ENCODE measurements around the gene COX5A.
"Not testable (repeated sequence)": the region's sequence is repeated elsewhere in the genome, so short reads cannot be mapped to it uniquely, and the experiment has no call there.

Gene COX5A

GRCh38 chr15:74896316-74896715, 41.6 kb downstream of the COX5A start:
- no peak for DNase-seq

DNA sequence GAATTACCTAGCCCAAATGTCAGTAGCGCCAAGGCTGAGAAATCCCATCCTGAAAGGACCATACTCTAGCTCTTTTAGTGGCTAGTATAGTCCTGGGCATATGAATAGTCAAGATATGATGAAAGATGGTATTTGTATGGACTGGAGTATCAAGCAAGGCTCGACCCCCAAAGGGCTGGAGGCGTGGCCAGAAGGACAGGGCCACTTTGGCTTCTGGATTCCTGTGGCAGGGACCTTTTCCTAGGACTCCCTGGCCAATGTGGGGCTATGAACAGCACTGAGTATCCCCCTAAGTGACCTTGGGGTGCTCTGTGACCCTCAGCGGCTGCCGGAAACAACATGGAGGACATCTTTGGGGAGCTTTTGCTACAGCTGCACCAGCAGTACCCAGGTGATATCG, 42.0 kb downstream of the COX5A start:
- no peak for DNase-seq

GRCh38 chr15:74894383-74894782, 43.5 kb downstream of the COX5A start:
- DNase-seq, result not testable (repeated sequence)

DNA sequence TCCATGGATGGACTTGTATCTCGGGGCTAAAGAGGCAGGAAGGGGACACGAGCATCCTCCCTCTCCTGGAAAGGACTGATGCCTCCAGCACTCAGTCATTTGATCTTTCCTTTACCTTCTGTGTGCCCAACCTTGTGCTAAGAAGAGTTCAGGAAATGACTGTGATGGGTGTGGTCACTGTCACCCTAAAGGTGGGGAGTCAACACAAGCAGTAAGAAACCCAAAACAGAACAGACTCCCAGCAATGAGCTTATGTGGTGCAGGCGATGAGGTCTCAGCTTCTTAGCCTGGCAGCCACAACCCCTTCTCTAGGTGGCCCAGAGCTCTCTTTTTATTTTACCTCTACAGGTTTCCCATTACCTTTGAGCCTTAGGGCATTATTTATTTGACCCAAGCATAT, 44.2 kb downstream of the COX5A start:
- no peak for DNase-seq

- DNase-seq, result no peak
Measured at GRCh38 chr15:74892931-74893330, 44.9 kb downstream of the COX5A start.

- DNase-seq, result no peak
Measured at GRCh38 chr15:74892313-74892712, 45.6 kb downstream of the COX5A start.

DNA sequence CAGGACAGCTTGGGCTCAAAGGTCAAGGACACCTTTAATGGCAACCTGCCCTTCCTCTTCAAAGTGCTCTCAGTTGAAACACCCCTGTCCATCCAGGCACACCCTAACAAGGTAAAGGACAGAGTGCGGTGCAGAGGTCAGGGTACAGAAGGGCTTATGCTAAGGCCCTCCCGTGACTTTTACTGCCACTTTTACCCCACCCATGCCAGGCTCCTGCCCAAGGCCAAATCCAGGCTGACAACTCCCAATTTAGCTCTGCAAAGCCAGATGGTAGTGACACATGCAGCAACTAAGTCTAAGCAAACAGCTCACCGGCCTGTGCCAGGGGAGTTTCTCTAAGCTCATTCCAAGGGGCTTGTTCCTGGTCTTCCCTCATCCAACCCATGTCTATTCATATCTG, 46.4 kb downstream of the COX5A start:
- no peak for DNase-seq

- peak; percentile 69 for DNase-seq
Measured at GRCh38 chr15:74890665-74890960, 47.3 kb downstream of the COX5A start.

DNA sequence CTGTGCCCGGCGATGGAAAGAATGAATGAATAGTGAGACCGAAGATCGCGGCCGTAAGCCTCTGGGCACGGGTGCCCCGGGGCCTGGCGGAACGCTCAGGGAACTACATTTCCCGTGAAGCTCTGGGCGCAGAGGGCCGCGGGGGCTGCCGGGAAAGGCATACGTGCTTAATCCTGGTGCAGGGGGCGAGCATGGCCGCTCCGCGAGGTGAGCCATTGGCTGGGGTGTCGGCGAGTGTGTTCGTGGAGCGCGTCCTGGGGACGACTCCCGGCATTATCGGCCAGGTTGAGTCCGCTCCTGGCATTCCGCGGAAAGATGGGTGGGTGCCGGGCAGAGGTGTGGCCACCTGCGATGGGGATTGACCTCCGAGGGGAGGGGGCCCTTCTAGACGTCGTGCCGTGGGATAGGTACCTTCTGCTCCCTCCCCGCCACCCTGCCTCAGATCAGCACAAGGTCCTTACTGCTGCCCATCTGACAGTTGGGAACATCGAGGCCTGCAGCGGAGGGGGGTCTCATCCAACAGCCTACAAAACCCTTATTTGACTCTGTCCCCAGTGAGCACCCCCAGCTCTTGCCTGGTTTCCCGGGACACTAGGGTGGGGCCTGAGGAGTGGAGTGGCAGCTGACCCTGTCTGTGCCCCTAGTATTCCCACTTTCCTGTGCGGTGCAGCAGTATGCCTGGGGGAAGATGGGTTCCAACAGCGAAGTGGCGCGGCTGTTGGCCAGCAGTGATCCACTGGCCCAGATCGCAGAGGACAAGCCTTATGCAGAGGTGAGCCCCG, 47.8 kb downstream of the COX5A start, which contains the start of gene MPI:
Gene MPI, plus strand, starts transcription at position 160 of the 782 bp plus-strand sequence. Its CDS starts 32 bp downstream, at position 192.
- DNase-seq, result peak; percentile 95

- peak; percentile 60 for DNase-seq
Measured at GRCh38 chr15:74889390-74889882, 48.4 kb downstream of the COX5A start.

DNA sequence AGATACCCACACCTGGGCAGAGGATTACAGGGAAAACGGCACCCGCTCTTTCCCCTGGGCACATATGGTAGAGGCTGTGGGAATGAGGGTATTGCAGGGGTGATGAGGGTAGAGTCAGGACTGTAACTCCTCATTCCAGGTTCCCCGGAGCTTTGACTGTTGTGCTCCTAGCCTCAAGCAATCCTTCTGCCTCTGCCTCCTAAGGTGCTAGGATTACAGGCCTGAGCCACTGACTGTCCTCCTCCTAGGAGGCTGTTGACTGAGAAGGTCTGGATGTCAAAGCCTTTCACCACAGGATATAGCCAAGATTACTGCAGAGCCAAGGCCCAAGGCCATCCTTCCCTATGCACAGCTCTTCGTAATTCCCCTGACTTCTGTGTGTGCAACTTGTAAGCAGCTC, 49.2 kb downstream of the COX5A start:
- DNase-seq, result no peak

GRCh38 chr15:74887537-74888193, 50.2 kb downstream of the COX5A start:
- not testable (repeated sequence) for DNase-seq

DNA sequence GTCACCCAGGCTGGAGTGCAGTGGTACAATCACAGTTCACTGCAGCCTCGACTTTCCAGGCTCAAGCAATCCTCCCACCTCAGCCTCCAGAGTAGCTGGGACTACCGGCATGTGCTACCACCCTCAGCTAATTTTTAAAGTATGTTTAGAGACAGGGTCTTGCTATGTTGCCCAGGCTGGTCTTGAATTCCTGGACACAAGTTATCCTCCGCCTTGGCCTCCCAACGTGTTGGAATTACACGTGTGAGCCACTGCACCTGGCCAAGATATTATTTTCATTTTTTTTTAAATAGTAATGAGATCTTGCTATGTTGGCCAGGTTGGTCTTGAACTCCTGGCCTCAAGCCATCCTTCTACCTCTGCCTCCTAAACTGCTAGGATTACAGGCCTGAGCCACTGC, 52.4 kb downstream of the COX5A start:
- no peak for DNase-seq

- DNase-seq, result no peak
Measured at GRCh38 chr15:74884428-74885223, 53.2 kb downstream of the COX5A start.

- no peak for DNase-seq
Measured at GRCh38 chr15:74882528-74882927, 55.3 kb downstream of the COX5A start.

DNA sequence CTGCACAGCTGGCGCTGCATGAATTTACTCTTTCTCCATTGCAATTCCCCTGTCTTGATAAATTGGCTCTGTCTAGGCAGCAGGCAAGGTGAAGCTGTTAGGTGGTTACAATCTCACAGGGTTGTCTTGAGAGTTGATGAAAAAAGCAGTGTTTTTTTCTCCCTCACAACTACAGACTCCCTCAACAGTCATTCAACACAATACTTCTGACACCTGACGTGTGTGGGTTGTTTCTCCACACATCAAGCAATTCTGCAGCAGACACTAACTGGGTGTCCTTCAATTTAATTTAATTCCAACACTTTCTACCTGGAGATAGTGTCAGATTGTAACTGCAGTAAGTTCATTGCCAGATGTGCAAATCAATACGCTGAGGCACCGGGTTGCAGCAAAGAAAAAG, 59.6 kb downstream of the COX5A start:
- DNase-seq, result no peak

DNA sequence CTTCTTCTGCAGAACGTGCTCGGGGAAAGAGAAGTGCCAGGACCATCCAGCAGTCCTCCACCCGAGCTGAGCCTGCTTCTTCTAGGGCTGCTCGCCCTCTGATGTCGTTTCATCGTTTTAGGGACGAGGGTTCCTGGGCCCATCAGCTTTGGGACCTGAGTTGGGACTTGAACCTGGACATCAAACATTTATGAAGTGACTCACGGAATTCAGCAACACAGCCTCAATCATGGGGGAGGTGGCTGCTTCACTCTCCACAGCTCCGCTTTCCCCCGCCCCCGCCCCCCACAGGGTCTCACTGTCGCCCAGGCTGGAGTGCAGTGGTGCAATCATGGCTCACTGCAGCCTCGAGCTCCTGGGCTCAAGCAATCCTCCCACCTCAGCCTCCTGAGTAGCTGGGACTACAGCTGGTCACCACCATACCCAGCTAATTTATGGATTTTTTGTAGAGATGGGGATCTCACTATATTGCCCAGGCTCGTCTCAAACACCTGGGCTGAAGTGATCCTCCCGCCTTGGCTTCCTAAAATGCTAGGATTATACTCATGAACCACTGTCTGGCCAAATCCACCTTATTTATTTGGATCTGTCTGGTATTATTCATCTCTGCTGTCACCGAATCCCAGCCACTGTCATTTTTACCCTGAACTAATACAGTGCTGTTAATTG, 64.0 kb downstream of the COX5A start:
- no peak for DNase-seq

DNA sequence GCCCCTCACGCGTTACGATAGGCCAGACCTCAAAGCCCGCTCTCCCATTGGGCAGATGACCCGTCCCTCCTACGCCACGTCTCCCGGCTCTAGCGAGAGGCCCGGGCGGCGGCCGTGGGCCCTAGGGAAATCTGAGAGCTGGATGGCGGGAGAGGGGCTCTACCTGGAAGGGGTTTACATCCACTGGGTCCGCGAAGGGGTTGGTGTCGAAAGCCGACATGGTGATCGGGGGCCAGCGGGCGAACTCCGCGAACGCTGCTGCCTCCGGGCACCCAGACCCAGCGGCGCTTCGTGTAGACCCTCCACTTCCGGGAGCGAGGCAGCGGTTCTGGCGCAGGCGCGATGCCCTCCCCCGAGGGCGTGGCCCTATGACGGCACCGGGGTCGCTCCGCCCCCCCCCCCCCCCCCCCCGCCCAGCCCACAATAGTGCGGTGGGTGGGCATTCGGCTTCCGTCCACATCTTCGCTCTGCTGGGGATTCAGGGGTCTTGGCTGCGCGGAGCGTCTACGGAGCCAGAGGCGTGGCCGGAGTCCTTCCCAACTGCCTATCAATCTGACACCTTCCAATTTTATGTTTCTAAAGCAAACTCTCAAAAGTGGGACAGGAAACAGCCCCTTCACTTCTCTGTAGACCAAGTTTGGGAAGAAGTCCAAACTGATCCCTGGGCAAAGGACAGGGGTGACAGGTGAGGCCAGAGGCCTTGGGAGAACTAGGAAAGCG, 64.7 kb downstream of the COX5A start, which contains the start of gene SCAMP2:
Gene SCAMP2, minus strand, starts transcription at position 330 of the 720 bp plus-strand sequence. Its CDS starts 110 bp downstream, at position 220.
- DNase-seq, result peak; percentile 99

DNA sequence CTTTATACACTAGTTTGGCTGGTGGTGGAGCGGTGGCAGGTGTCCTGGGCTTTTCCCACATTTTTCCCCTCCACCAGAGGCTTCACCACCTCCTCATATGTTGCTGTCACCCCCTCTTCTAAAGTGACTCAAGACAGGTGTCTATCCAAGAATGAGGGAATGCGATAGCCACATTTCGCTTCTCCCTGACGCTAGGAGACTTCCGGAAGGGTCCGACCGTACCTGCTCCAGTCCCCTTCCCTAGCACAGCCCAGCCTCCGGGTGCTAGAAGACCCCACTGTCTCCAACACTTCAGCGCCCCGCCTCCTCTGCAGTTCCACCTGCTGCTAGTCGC, 65.2 kb downstream of the COX5A start:
- DNase-seq, result no peak

DNA sequence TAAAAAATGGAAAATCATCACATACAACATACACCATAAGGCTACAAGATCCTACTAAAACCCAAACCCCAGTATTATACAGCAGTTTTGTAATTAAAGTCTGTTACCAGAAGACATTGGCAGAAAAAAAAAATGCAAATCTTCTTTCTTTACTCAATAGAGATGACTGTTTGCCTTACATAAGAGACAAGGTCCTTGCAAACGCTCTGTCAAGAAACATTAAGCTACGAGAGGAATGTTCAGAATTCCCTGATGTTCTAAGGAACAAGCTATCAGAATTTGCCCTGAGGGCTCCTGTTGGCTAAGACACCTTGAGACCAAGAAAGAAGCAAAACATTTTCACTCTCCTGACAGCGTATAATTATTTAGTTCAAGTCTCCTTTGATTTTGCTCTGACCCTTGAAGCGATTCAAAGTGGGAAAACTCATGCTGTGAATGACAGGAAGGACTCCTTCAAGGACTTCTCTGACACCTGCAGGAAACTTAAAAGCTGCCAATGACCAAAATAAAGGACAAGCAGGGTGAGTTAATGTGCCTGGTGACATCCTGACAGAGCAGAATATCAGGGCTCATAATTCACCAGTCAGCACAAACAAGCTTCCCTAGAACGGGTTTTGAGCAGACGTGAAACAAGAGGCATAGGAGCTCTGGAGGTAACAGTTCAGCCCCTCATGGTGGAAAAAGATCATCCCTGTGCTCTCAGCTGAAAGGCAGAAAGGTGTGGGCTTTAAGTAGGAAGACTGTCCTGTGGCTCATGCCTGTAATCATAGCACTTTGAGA, 67.2 kb downstream of the COX5A start:
- no peak for DNase-seq

All from hematopoietic multipotent progenitor cell treated with erythropoietin and hydrocortisone succinate and interleukin-3 and kit ligand, for 4 days (in vitro differentiated cells).